CD4-positive, alpha-beta T cell treated with Interleukin-4 for 4 hours (primary cell): ENCODE results near the gene TSC22D4.
A peak's percentile ranks its signal among the peaks of the same experiment; 100 is the strongest.

Experiments used
- DNase-seq: peaks from one replicate; pipeline ENCODE4 v3.0.0-alpha.2; 2020

The TSC22D4 gene

GRCh38 chr7:100492738-100493475 lies 13.9 kb upstream of the TSC22D4 start:
- DNase-seq: no peak

- no peak for DNase-seq
These were observed 12.2 kb upstream of the TSC22D4 start for GRCh38 chr7:100491192-100491578.

- no peak for DNase-seq
These were observed 11.6 kb upstream of the TSC22D4 start for GRCh38 chr7:100490483-100491191.

GRCh38 chr7:100489824-100490223 lies 10.8 kb upstream of the TSC22D4 start:
- DNase-seq: peak; percentile 65

GRCh38 chr7:100489121-100489520 lies 10.1 kb upstream of the TSC22D4 start:
- no peak for DNase-seq

- DNase-seq: no peak
These were observed 9.5 kb upstream of the TSC22D4 start for GRCh38 chr7:100488333-100489095.

GRCh38 chr7:100486753-100487446 lies 7.9 kb upstream of the TSC22D4 start:
- DNase-seq: no peak

- DNase-seq: no peak
These were observed 7.2 kb upstream of the TSC22D4 start for GRCh38 chr7:100486111-100486636.

- DNase-seq: no peak
These were observed 6.5 kb upstream of the TSC22D4 start for GRCh38 chr7:100485471-100485876.

- DNase-seq: no peak
These were observed 5.6 kb upstream of the TSC22D4 start for GRCh38 chr7:100484673-100485045.

GRCh38 chr7:100483722-100484672 lies 5.0 kb upstream of the TSC22D4 start, which contains the start of gene NYAP1:
TSS of gene NYAP1 (plus strand) at chr7:100483927. CDS start at chr7:100485312, 1,385 bp downstream.
- DNase-seq: peak; percentile 53

GRCh38 chr7:100483090-100483721 lies 4.2 kb upstream of the TSC22D4 start:
- peak; percentile 70 for DNase-seq

GRCh38 chr7:100482728-100483089 lies 3.7 kb upstream of the TSC22D4 start:
- no peak for DNase-seq

GRCh38 chr7:100481466-100481865 lies 2.5 kb upstream of the TSC22D4 start:
- DNase-seq: no peak

- no peak for DNase-seq
These were observed 1.1 kb downstream of the TSC22D4 start for GRCh38 chr7:100477871-100478267.

- no peak for DNase-seq
These were observed 1.8 kb downstream of the TSC22D4 start for GRCh38 chr7:100476903-100477870.

GRCh38 chr7:100476101-100476780 lies 2.8 kb downstream of the TSC22D4 start:
- no peak for DNase-seq

GRCh38 chr7:100475549-100475948 lies 3.5 kb downstream of the TSC22D4 start:
- DNase-seq: no peak

- no peak for DNase-seq
These were observed 6.0 kb downstream of the TSC22D4 start for GRCh38 chr7:100472854-100473499.
